CD4-positive, alpha-beta T cell treated with Interleukin-1 beta for 1 hour (primary cell): ENCODE measurements around the gene DNMT1.

Experiments used
- DNase-seq, 2 donors: peaks; one replicate each; pipeline ENCODE4 v3.0.0-alpha.2; 2020 to 2022

Gene DNMT1

DNA sequence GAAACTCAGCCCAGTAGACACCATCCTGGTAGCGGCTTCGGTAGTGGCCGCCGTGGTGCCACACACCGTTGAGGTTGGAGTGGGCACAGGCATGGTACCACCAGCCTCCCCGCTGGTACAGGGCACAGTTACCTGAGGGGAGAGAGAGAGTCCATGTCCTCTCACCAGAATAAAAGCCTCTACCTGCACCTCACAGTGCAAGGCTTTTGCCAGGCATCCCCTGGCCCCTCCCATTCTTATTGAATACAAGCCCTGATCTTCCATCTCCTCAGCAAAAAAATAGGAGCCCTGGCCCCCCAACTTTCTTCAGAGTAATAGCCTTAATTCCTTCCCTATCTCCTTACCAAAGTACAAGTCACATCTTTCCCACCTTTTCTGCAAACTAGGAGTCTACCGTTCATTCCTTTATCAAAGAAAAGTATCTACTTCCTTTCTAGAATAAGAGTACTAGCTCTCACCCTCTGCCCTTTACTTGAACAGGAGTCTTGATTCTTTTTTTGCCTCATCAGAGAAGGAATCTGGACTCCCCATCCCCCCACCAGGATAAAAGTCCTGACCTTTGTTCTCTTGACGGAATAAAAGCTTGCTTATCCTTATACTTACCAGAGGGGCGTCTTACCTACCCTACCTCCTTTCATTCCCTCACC lies 102.0 kb downstream of the DNMT1 start:
- no peak for DNase-seq

DNA sequence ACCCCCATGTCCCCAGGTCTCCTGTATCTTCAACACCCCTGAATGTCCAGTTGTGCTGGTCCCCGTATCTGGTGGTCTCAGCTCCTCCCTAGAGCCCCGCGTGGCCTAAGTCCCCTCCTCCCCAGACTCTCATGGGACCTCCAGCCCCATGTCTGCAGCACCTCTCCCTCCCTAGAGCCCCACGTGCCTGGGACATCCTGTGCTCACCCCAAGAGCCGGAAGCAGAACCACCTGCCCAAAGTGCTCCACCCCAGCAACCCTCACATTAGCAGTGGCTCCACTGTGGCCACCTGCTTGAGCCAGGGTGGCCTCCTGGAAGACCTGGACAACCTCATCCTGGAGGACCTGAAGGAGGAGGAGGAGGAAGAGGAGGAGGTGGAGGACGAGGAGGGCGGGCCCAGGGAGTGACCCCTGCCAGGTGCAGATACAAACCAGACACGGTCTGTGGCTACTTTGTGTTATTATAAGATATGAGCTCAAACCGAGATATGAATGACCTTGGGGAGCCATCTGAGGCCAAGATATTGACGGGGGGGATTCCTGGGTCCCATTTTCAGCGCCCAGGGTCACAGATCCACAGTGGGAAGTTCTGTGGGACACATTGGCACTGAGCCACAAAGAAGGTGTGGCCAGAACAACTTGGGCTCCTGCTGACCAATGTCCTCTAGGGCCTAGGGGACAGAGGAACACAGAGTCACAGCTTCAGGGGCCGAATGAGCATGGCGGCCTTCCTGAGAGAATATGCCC lies 102.7 kb downstream of the DNMT1 start:
- no peak for DNase-seq

DNA sequence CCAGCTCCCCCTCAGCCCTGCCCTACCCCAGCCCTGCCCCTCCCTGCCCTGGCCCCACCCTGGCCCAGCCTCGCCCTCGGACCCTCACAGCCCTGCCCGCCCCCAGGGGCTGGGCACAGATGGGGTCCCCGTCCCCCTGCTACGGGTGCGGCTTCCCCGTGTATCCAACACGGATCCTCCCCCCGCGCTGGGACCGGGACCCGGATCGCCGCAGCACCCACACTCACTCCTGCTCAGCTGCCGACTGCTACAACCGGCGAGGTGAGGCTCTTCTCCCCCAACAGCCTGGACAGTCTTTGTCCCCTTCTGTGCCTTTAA lies 103.4 kb downstream of the DNMT1 start:
- no peak for DNase-seq

DNA sequence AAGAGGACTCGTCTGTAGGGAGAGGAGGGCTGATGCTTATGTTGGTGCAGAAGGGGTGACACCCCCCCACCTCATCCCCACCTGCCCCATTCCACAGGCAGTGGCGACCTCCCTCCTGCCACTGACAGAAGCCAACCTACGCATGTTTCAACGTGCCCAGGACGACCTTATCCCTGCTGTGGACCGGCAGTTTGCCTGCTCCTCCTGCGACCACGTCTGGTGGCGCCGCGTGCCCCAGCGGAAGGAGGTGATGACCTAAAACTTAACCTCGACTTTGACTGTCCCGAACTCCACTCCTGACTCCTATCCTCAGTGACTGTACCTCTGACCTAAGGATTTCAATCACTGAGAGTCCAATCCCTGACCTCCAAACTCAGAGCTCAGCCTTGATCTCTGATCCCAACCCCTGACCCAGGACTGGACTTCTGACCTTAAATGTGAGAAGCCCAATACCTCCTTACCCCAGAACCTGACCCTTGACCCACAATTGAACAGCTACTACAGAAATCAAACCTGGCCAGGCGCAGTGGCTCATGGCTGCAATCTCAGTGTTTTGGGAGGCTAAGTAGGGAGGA lies 104.9 kb downstream of the DNMT1 start:
- DNase-seq = no peak

DNA sequence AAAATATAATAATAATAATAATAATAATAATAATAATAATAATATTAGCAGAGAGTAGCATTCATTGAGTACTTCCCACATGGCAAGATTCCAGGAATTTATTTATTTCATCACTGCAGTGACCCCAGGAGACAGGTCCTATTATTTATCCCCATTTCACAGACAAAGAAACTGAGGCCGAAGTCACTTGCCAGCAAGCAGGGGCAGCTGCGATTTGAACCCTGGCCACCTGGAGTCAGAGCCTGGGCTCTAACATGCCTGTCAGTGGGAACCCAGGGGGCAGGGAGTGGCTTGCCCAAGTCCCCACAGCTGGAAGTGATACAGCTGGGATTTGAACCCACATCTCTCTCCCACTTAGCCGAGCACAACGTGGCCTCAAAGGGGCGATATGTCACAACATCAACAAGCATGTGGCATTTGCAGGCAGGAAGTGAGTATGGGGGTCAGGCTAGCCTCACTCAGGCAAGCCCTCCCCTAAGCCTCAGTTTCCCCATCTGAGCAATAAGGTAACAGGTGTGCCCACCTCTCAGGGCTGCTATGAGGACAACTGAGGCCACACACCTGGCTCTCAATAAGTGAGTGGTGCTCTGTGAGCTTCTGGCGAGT lies 105.7 kb downstream of the DNMT1 start:
- no peak for DNase-seq

DNA sequence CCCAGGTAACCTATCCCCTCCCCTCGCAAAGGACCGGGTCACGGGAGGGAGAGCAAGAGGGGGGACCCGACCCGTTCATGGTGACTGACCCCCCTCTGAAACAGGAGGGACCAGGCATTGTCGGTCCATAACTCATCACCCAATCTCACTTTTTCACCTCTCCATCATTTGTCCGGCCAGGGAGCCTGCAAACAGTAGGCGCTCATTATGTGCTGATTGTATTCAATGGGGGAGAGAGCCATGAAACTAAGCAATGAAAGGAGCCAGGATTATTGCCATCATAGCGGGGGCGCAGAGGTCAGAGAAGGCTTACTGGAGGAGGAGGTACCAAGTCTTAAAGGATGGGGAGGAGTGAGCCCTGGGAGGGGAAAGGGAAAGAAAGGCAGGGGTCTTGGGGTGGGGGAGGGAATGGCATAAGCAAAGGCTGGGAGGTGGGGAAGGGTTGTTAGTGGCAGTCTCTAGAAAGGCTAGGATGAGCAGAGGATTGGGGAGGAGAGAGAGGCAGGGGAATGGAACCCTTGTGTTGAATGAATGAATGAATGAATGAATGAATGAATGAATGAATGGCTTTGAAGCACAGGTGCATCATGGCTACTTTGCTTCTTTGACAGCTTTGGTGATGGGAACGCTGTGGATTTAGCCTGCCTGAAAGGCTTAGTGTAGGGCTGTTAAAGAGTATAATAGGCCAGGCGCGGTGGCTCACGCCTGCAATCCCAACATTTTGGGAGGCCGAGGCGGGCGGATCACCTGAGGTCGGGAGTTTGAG lies 107.3 kb downstream of the DNMT1 start:
- DNase-seq = no peak

DNA sequence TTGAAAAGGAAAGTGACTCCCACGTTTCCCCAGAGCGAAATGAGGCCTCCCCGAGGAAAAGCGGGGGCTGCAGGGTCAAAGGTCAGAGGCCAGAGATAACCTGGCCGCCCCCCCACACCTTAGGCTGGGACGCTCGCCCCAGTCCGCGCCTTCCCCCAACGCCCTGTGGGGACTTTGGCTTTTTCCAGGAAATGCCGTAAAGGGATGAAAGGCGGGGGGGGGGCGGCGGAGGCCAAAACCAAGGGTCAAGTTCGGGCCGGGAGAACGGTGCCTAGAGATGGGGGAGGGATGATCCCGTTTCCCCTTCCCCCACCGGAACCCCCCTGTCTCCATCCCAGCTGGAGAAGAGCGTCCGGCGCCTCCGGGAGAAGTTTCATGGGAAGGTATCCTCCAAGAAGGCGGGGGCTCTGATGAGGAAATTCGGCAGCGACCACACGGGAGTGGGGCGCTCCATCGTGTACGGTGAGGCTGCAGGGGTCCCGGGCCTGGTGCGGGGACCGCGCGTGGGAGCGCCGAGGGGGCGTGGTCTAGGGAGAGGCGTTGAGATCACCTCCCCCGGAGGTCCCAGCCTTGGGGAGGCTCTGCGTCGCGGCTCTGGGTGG lies 108.1 kb downstream of the DNMT1 start:
- DNase-seq = peak; percentile 20 to 35

DNA sequence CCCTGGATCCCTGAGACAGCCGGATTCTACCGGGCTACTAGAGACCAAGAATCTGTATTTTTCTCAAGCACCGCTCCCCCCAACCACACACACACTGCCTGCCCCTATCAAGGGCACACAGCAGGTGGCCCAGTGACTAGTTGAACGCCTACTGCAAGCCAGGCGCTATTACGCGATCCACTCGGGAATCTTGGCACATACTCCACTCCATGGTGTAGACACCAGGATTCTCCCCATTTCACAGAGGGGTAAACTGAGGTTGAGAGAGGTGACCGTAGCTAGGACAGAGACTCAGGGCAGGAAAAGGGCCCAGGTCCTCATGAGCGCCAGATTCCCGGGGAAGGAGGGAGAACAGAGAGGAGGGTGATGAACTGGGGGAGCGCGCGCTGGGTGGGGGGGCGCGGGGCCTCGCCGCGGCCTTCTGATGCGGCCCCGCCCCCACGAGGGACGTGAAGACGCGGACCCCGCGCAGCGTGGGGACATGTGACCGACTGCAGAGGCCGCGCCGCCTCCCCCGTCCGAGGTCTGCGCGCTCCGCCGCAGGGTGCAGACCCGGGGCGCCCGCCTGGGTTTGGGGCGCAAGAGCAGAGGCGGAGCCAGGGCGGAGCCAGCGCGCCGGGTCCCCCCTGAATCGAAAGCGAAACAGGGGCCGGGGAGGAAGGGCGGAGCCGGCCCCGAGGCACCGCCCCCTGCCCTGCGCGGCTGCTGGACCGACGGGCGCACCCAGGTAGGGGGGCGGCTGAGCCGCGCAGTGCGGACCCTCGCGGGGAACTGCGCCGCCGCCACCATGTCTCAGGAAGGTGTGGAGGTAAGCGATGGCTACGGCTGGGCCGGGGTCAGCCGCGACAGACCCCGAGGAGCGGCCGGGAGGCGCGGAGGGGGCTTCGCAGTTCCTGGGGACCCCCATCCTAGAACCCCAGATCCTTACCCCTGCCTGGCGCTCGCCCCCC lies 108.8 kb downstream of the DNMT1 start, which contains the start of gene SHFL:
Gene SHFL, plus strand, starts transcription at position 677 of the 950 bp plus-strand sequence. Its CDS starts 111 bp downstream, at position 788.
- DNase-seq = peak; percentile 87 to 89

DNA sequence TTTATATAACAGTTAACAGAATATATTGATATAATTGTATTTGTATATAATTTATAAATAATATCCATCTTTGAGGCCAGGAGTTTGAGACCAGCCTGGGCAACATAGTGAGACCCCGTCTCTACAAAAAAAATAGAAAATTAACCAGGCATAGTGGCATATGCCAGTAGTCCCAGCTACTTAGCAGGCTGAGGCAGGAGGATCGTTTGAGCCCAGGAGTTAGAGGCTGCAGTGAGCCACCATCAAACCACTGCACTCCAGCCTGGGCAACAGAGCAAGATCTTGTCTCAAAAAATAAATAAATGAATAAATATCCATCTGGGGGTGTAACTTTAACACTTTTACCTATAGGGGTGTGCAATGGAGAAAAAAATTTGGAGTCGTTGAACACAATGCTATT lies 110.0 kb downstream of the DNMT1 start:
- no peak for DNase-seq

DNA sequence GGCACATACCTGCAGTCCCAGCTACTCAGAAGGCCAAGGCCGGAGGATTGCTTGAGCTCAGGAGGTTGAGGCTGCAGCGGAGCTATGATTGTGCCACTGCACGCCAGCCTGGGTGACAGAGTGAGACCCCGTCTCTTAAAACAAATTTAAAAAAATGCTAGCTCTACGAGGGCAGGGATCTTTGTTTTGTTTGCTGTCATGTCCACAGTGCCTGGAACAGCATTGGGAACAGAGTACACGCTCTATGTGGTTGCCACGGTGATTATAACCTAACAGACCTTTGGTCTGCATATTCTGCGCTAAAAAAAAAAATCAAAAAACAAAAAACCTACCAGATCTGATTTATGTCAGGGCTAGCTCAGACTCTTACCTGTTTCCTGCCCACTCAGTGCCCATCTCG lies 110.8 kb downstream of the DNMT1 start:
- DNase-seq = no peak
